ENCODE results near the gene BNIPL. TPM values are rescaled to one million over a fixed set of nuclear protein-coding genes. Genes with fewer than 3 reads are reported as not detected.

The BNIPL gene
- total RNA-seq, 1 donor from 2014 or later, result 0.79 TPM

DNA sequence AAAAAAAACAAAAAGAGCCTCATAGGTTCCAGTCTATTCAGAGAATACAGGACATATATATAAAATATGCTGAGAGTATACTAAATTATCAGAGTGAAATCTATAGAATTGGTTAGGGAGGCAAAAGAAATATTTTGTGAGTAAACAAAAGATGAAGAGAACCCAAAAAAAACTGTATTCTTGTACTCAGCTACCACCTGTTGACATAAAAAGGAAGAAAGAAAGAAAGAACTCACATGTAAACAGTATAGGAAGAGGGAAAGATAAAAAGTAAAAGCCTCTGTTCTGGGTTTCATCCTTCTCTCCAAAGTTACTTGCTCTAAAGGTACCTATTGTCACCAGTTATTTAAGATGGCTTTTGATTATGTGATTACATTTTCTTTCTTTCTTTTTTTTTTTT lies 9.9 kb upstream of the BNIPL start:
- H3K27ac Mint-ChIP-seq (ENCODE audit: unreplicated experiment), result no peak overlapping the region
- no peaks in the 10 kb centered on the region for H3K27me3 Mint-ChIP-seq (ENCODE audit: low read depth)

DNA sequence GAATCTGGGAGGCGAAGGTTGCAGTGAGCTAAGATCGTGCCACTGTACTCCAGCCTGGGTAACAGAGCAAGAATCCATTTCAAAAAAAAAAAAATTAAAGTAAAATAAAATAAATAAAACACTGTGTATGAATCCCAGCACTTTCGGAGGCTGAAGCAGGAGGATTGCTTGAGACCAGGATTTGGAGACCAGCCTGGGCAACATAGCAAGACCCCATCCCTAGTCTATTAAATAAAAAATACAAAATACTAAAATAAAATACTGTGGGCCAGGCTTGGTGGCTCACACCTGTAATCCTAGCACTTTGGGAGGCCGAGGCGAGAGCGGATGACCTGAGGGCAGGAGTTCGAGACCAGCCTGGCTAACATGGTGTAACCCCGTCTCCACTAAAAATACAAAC lies 4.2 kb upstream of the BNIPL start:
- Mint-ChIP-seq H3K36me3 (ENCODE audit: low read depth) (peaks cover 2% of the 10 kb centered on the region), H3K4me3 (no peak overlapping the region), H3K4me1 (no peaks in the 10 kb centered on the region), H3K27ac (ENCODE audit: unreplicated experiment) (no peak overlapping the region), H3K27me3 (ENCODE audit: low read depth) (no peaks in the 10 kb centered on the region), H3K9me3 (no peaks in the 10 kb centered on the region)
- no peak for DNase-seq (ENCODE audit: low read depth, low spot score)
- TF ChIP-seq, protein P1, sequence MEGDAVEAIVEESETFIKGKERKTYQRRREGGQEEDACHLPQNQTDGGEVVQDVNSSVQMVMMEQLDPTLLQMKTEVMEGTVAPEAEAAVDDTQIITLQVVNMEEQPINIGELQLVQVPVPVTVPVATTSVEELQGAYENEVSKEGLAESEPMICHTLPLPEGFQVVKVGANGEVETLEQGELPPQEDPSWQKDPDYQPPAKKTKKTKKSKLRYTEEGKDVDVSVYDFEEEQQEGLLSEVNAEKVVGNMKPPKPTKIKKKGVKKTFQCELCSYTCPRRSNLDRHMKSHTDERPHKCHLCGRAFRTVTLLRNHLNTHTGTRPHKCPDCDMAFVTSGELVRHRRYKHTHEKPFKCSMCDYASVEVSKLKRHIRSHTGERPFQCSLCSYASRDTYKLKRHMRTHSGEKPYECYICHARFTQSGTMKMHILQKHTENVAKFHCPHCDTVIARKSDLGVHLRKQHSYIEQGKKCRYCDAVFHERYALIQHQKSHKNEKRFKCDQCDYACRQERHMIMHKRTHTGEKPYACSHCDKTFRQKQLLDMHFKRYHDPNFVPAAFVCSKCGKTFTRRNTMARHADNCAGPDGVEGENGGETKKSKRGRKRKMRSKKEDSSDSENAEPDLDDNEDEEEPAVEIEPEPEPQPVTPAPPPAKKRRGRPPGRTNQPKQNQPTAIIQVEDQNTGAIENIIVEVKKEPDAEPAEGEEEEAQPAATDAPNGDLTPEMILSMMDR (conservative IDR thresholded peaks at IDR 0.05), result no peak

More for the DNA sequence above, 9.9 kb upstream of the BNIPL start:
- TF ChIP-seq, protein P1 (conservative IDR thresholded peaks at IDR 0.05), result no peak
- no peaks in the 10 kb centered on the region for H3K9me3 Mint-ChIP-seq
- H3K4me1 Mint-ChIP-seq, result peaks cover 3% of the 10 kb centered on the region
- H3K36me3 Mint-ChIP-seq (ENCODE audit: low read depth), result no peaks in the 10 kb centered on the region
- no peak for DNase-seq (ENCODE audit: low read depth, low spot score)
- no peak overlapping the region for H3K4me3 Mint-ChIP-seq

DNA sequence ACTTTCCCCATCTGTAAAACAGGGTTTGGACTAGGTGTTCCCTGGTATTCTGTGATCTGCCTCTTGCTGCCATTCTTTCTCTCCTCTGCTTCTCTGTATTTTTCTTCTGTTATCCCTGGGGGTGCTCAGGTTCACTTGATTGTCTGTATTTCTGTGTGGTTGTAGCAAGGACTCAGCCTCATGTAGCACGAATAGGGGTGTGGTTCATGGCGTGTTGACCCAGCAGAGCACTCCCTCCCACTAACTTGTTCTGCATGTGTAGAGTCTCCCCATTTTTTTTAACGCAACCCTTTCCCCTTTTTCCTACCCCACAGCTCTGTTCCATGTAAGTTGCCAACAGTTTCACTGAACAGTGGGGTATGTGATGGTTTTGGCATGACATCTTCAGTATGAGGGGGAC lies 1.2 kb upstream of the BNIPL start:
- no peaks in the 10 kb centered on the region for H3K4me1 Mint-ChIP-seq
- H3K36me3 Mint-ChIP-seq (ENCODE audit: low read depth), result peaks cover 2% of the 10 kb centered on the region
- no peaks in the 10 kb centered on the region for H3K9me3 Mint-ChIP-seq
- TF ChIP-seq, protein P1 (conservative IDR thresholded peaks at IDR 0.05), result no peak
- H3K27me3 Mint-ChIP-seq (ENCODE audit: low read depth), result no peaks in the 10 kb centered on the region
- H3K4me3 Mint-ChIP-seq, result no peak overlapping the region
- no peak for DNase-seq (ENCODE audit: low read depth, low spot score)
- no peak overlapping the region for H3K27ac Mint-ChIP-seq (ENCODE audit: unreplicated experiment)

GRCh38 chr1:151037032-151037431 lies 646 bp downstream of the BNIPL start:
- Mint-ChIP-seq H3K9me3 (no peaks in the 10 kb centered on the region), H3K4me1 (no peaks in the 10 kb centered on the region), H3K27me3 (ENCODE audit: low read depth) (no peaks in the 10 kb centered on the region), H3K36me3 (ENCODE audit: low read depth) (peaks cover 2% of the 10 kb centered on the region), H3K27ac (ENCODE audit: unreplicated experiment) (no peak overlapping the region), H3K4me3 (no peak overlapping the region)
- TF ChIP-seq, protein P1 (conservative IDR thresholded peaks at IDR 0.05), result no peak
- no peak for DNase-seq (ENCODE audit: low read depth, low spot score)

- H3K4me1 Mint-ChIP-seq, result no peaks in the 10 kb centered on the region
- H3K4me3 Mint-ChIP-seq, result no peak overlapping the region
- TF ChIP-seq, protein P1 (conservative IDR thresholded peaks at IDR 0.05), result no peak
- no peak for DNase-seq (ENCODE audit: low read depth, low spot score)
- no peak overlapping the region for H3K27ac Mint-ChIP-seq (ENCODE audit: unreplicated experiment)
- peaks cover 2% of the 10 kb centered on the region for H3K36me3 Mint-ChIP-seq (ENCODE audit: low read depth)
- no peaks in the 10 kb centered on the region for H3K9me3 Mint-ChIP-seq
- no peaks in the 10 kb centered on the region for H3K27me3 Mint-ChIP-seq (ENCODE audit: low read depth)
These were observed 3.1 kb downstream of the BNIPL start for GRCh38 chr1:151039521-151039920.

- Mint-ChIP-seq H3K4me1 (peaks cover 9% of the 10 kb centered on the region), H3K27ac (ENCODE audit: unreplicated experiment) (no peak overlapping the region), H3K36me3 (ENCODE audit: low read depth) (no peaks in the 10 kb centered on the region)
These were observed 6.8 kb downstream of the BNIPL start for GRCh38 chr1:151043163-151043562.

More at GRCh38 chr1:151043163-151043562, 6.8 kb downstream of the BNIPL start:
- DNase-seq (ENCODE audit: low read depth, low spot score), result no peak
- TF ChIP-seq, protein P1 (conservative IDR thresholded peaks at IDR 0.05), result no peak
- no peak overlapping the region for H3K4me3 Mint-ChIP-seq
- no peaks in the 10 kb centered on the region for H3K9me3 Mint-ChIP-seq
- H3K27me3 Mint-ChIP-seq (ENCODE audit: low read depth), result no peaks in the 10 kb centered on the region
